CD4-positive, alpha-beta T cell treated with Interleukin-15 for 4 hours (primary cell): ENCODE measurements around the gene FOXK1.
"Not testable (repeated sequence)": the region's sequence is repeated elsewhere in the genome, so short reads cannot be mapped to it uniquely, and the experiment has no call there.

Experiments used
- DNase-seq: peaks from one replicate; pipeline ENCODE4 v3.0.0-alpha.2; 2020; ENCODE audit warnings: low spot score

Gene FOXK1

DNA sequence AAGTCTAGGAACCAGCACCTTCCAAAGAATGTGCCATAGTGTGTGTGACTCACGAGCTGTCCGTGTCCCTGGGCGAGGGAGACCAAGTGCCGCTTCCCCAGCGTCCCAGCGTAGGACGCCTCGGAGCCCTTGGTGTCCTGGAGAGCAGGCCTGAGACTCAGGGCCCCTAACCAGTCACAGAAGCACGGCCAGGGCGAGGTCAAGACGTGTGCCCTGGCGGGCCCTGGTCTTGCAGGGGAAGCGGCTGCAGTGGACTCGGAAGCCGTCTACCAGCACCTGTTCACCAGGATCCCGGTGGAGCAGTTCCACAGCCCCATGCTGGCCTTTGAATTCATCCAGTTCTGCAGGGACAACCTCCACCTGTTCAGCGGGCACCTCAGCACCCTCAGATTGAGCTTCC lies 103.9 kb downstream of the FOXK1 start:
- DNase-seq: no peak

GRCh38 chr7:4787541-4787940 lies 105.4 kb downstream of the FOXK1 start:
- no peak for DNase-seq

DNA sequence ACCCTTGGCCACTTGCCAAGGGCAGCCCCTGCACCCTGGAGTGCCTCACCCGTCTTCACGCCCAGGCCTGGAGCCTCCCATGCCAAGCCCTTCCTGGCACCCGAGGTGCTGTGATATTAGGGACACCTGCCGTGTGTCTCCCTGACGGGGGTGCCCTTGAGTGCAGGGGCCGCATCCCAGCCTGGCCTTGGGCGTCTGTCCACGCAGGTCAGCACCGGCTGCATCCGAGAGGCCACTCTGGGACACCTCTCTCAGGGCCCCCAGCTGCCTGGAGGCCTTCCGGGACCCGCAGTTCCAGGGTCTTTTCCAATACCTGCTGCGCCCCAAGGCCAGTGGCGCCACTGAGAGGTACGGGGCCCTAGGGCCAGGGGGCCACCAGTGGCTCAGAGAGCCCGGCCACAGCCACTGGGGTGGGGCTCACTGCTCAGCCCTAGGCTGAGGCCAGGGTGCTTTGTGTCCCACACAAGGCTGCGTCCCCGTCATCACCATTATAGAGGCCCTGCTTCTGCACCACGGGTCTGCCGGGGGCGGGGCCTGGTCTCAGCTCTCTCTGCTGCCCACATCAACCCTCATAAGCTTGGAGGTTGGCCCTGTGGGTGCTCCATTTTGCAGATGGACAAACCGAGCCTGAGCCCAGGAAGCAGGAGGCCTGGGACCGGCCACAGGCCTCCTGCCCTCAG lies 106.0 kb downstream of the FOXK1 start:
- DNase-seq: no peak

DNA sequence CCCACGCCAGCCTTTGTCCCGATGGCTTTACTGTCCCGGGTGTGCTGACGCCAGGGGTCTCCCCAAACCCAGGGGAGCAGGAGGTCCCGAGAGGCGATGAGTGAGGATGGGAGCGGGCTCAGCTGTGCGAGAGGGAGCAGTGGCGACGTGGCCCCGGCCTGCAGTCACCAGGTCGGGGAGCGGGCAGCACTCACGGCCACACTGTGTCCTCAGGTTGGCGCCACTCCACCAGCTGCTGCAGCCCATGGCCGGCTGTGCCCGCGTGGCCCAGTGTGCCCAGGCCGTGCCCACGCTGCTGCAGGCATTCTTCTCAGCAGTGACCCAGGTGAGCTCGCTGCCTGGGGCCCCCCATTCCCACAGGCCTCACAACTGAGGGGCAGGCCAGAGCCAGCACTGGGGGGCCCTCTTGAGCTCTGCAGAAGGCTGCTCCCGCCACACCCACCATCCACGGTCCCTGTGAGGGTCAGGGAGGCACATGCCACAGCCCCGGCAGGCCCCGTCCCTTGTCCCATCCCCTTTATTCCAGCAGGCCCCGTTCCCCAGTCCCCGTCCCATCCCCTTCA lies 106.6 kb downstream of the FOXK1 start:
- DNase-seq: no peak

- no peak for DNase-seq
These were observed 107.3 kb downstream of the FOXK1 start for GRCh38 chr7:4789194-4790077.

DNA sequence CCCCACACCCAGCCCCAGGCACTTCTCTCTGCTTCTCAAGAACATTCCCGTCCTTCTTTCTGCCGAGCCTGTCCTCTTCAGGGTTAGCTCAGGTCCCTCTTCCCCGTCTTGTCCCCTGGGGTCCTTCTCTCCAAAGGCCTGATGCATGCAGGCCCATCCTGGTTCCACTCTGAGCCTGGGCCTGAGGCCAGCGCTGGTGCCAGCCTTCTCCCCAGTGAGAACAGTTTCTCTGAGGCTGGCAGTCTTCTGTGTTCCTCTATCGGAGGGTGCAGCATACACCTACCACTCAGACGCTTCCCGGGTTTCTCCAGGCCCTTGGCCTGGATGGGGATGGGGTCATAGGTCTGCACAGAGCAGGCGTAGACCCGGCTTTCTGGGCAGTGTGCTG lies 108.0 kb downstream of the FOXK1 start:
- DNase-seq: no peak

- no peak for DNase-seq
These were observed 108.5 kb downstream of the FOXK1 start for GRCh38 chr7:4790516-4790991.

- no peak for DNase-seq
These were observed 109.1 kb downstream of the FOXK1 start for GRCh38 chr7:4791101-4791737.

GRCh38 chr7:4791738-4792536 lies 109.8 kb downstream of the FOXK1 start:
- peak; percentile 67 for DNase-seq

GRCh38 chr7:4792537-4793126 lies 110.5 kb downstream of the FOXK1 start:
- no peak for DNase-seq

DNA sequence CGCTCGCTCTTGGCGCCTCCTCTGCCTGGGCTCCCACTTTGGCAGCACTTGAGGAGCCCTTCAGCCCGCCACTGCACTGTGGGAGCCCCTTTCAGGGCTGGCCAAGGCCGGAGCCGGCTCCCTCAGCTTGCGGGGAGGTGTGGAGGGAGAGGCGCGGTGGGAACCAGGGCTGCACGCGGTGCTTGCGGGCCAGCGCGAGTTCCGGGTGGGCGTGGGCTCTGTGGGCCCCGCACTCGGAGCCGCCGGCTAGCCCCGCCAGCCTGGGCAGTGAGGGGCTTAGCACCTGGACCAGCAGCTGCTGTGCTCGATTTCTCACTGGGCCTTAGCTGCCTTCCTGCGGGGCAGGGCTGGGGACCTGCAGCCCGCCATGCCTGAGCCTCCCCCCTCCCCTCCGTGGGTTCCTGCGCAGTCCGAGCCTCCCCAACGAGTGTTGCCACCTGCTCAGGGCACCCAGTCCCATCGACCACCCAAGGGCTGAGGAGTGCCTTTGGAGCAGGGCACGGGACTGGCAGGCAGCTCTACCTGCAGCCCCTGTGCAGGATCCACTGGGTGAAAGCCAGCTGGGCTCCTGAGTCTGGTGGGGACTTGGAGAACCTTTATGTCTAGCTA lies 111.4 kb downstream of the FOXK1 start:
- DNase-seq: not testable (repeated sequence)

- DNase-seq: not testable (repeated sequence)
These were observed 112.1 kb downstream of the FOXK1 start for GRCh38 chr7:4794171-4794570.

DNA sequence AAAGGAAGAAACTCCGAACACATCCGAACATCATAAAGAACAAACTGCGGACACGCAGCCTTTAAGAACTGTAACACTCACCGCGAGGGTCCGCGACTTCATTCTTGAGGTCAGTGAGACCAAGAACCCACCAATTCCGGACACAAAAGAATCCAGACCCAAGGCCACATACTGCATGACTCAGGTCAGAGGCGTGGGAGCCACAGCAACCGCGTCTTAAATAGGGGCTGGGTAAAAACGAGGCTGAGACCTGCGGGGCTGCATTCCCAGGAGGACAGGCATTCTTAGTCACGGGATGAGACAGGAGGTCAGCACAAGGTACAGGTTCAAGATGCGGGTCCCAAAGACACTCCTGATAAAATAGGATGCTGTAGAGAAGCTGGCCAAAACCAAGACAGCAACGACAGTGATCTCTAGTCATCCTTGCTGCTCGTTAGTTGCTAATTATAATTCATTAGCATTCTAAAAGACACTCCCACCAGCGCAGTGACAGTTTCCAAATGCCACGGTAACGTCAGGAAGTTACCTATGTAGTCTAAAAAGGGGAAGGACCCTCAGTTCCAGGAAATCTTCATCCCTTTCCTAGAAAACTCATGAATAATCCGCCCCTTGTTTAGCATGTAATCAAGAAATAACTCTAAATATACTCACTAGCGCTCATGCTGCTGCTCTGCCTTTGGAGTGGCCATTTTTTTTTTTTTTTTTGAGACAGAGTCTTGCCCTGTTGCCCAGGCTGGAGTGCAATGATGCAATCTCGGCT lies 112.7 kb downstream of the FOXK1 start:
- DNase-seq: no peak

GRCh38 chr7:4796453-4796852 lies 114.4 kb downstream of the FOXK1 start:
- DNase-seq: no peak

GRCh38 chr7:4797858-4798705 lies 116.0 kb downstream of the FOXK1 start:
- peak; percentile 53 for DNase-seq

DNA sequence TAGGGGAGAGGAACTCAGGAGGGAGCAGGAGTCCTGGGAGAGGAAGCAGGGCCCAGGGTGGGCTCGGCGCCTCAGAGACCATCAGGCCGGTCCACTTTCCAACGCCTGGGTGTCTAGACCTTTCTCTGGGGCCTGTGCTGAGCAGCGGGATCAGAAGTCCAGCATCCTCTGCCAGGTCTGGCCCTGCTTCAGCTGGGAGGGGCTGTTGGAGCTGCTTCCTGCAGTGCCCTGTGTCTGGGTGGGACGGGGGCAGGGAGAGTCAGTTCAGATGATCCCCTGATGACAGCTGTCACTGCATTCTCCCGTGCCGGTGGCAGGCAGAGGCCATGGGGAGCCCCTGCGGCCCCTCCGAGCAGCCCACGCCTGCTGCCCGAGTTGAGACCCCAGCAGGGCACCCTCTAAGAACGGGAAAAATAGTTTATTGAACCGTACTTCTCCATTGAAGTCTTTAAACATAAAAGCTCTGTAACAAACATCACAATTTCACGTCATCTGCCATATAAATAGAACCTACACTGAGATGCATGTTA lies 116.7 kb downstream of the FOXK1 start:
- no peak for DNase-seq

- no peak for DNase-seq
These were observed 117.6 kb downstream of the FOXK1 start for GRCh38 chr7:4799508-4800268.

DNA sequence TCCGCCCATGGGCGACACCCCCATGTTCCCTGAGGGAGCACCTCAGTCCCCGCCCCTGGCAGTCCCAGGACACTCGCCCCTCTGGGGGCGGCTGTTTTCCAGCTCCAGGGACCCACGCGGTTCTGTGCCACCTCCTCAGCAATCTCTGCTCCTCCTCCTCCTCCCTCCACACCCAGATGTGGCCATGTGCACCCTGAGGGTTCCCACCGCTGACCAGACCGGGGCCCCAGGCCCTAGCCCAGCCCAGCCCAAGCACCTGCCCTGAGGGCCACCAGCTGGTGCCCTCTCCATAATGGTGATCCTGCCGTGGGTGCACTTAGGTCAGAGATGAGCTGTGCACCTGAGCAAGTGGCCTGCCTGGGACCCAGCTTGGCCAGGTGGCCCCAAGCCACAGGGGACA lies 118.4 kb downstream of the FOXK1 start:
- DNase-seq: no peak
